Duodenal mucosa (tissue), 2 donors: ENCODE measurements around the gene GINS1.

ENCODE experiments used
- H3K27ac ChIP-seq: one replicate; pipeline ENCODE4 v1.7.0; 2013; ENCODE audit warnings: low read depth, low read length
- H3K27me3 ChIP-seq, 2 donors: one replicate each; pipeline ENCODE4 v1.7.0; 2013; ENCODE audit warnings: low read length in 2 of 2, control low read depth in 1 of 2; ENCODE audit not compliant: insufficient read depth in 2 of 2, control insufficient read depth in 1 of 2
- H3K36me3 ChIP-seq, 2 donors: one replicate each; pipeline ENCODE4 v1.7.0; 2013; ENCODE audit warnings: low read length in 2 of 2, control low read depth in 1 of 2; ENCODE audit not compliant: insufficient read depth in 2 of 2, control insufficient read depth in 1 of 2
- H3K4me1 ChIP-seq, 2 donors: one replicate each; pipeline ENCODE4 v1.7.0; 2013; ENCODE audit warnings: low read length in 2 of 2, control low read depth in 1 of 2; ENCODE audit not compliant: insufficient read depth in 2 of 2, control insufficient read depth in 1 of 2
- H3K4me3 ChIP-seq, 2 donors: one replicate each; pipeline ENCODE4 v1.7.0; 2013; ENCODE audit warnings: low read length in 2 of 2, low read depth in 1 of 2
- H3K9ac ChIP-seq, 2 donors: one replicate each; pipeline ENCODE4 v1.7.0; 2013; ENCODE audit warnings: low read length in 2 of 2, low read depth in 1 of 2
- H3K9me3 ChIP-seq, 2 donors: one replicate each; pipeline ENCODE4 v1.7.0; 2013; ENCODE audit warnings: low read length in 2 of 2, control low read depth in 1 of 2; ENCODE audit not compliant: control insufficient read depth in 1 of 2

Gene GINS1

DNA sequence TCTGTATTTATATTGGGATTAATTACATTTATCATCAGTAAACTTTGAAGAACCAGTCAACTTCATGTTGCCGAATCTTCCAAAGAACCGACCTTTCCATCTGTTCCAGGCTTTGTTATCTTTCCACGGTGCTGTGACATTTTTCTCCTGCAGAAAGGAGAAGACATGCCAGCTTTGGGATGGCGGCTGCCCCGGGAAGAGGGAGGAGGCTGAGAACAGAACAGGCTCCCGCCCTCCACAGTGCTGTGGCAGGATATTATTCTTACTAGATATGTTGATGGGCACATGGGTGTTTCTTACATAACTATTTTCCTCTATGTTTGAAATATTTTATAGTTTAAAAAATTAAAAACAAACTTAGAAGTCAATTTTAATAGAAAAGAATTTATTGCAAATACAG lies 44.9 kb downstream of the GINS1 start:
- Histone ChIP-seq H3K9me3 (no peaks in the 10 kb centered on the region), H3K27ac (no peak overlapping the region), H3K9ac (no peak overlapping the region), H3K36me3 (peaks cover 4 to 9% of the 10 kb centered on the region in 2 donors), H3K27me3 (no peaks in the 10 kb centered on the region), H3K4me1 (no peaks in the 10 kb centered on the region), H3K4me3 (no peak overlapping the region)

DNA sequence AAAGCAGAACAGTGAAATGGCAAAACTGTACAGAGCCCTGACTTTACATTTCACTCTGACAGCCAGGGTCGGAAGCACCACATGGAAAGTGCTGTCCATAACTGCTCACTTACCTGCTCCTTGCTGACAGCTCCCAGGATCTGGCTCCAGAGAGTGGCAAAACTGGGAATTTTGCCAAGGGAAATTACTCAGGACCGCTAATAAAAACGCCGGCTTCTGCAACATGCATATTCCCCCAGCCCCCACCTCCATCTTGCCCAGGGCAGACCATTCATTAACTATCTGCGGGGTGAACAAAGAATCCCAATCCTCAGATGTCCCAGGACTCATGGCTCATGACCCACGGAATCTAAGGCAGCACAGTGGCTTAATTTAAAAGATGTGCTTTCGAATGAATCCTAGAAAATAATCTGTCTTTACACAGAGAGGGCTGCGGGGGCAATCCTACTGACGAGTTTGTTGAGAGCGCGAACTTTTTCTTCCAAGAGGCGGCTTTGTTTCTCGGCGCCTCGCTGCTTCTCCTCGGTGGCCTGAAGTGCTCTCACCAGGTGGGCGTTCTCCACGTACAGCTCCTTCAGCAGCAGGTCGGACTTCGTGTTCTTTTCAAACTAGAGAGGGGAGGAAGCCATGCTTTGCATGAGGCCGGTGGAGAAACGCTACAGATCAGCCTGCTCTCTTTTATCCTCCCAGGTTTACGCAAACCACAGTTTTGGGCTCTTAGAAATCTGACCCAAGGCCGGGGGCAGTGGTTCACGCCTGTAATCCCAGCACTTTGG lies 45.8 kb downstream of the GINS1 start:
- no peaks in the 10 kb centered on the region for H3K9me3 ChIP-seq
- no peaks in the 10 kb centered on the region for H3K27me3 ChIP-seq
- no peak overlapping the region for H3K4me3 ChIP-seq
- H3K9ac ChIP-seq = no peak overlapping the region
- no peaks in the 10 kb centered on the region for H3K4me1 ChIP-seq
- no peak overlapping the region for H3K27ac ChIP-seq
- peaks cover 4 to 6% of the 10 kb centered on the region in 2 donors for H3K36me3 ChIP-seq

DNA sequence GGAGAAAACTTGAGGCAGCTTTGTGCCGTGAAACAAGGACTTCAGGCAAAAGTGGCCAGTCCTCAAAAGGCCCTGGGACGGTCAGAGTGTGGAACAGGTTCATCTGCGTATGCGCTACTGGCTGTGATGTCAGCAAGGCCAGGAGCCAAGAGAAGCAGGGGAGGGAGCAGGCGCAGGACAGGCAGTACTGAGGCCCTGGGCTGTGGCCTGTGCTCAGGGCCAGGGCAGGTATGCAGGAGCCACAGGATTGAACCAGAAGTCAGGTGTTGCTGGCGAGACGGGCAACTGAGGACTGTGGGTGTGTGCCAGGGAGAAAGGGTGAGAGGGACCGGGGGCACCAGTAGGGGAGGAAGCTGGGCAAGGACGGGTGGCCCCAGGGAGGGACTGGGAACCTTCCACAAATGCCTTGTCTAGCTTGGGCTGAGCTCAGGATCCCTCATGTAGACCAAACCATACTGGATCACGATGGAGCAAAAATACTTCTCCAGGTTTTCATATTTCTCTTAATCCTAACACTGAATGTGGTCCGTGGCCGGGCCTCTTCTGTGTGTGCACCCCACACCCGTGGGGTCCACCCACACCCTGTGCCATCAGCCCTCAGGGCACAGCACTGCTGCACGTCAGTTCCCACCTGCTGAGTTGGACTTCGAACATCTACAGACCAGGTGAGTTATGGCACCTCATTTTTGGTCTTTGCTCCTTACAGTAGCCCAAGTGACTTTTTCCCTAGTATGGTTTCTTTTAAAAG lies 46.9 kb downstream of the GINS1 start:
- peaks cover 4 to 6% of the 10 kb centered on the region in 2 donors for H3K36me3 ChIP-seq
- no peak overlapping the region for H3K27ac ChIP-seq
- H3K9ac ChIP-seq = no peak overlapping the region
- no peaks in the 10 kb centered on the region for H3K4me1 ChIP-seq
- no peaks in the 10 kb centered on the region for H3K9me3 ChIP-seq
- no peaks in the 10 kb centered on the region for H3K27me3 ChIP-seq
- H3K4me3 ChIP-seq = no peak overlapping the region

DNA sequence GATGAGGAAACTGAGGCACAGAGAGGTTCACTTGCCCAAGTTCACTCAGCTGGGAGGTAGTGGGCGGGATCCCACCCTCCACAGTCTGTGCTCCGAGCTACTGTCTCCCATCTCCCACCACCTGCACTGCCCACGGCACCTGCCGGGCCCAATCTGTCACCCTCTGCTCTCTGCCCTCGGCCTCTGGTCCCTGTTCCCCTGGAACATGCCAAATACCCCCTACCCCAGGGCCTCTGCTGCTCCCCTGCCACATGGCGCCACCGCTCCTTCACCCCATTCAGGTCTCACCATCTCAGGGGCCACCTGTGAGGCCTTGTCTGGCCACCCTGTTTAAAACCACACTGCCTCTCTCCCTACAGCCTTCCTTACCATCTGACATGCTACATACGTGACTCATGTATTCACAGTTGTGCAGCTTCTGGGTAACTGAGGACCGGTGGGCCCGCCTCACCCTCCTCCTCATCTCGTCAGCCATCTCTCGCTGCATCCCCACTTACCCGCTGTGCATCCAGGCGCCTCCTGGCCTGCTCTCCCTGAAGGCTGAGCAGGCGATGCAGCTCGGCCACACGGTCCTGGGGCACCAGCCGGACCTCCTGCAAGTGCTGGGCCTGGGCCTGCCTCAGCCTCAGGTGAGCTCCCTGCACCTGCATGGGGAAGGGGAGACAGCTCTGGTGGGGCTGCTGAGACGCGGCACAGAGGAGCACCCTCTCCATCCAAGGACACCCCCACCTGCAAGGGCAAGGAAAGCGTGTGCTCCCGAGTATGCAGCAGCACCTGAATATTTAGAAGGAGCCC lies 50.6 kb downstream of the GINS1 start:
- no peak overlapping the region for H3K27ac ChIP-seq
- no peaks in the 10 kb centered on the region for H3K9me3 ChIP-seq
- H3K4me3 ChIP-seq = no peak overlapping the region
- H3K27me3 ChIP-seq = no peaks in the 10 kb centered on the region
- H3K9ac ChIP-seq = no peak overlapping the region
- H3K36me3 ChIP-seq = peaks cover 3 to 9% of the 10 kb centered on the region in 2 donors
- no peaks in the 10 kb centered on the region for H3K4me1 ChIP-seq

DNA sequence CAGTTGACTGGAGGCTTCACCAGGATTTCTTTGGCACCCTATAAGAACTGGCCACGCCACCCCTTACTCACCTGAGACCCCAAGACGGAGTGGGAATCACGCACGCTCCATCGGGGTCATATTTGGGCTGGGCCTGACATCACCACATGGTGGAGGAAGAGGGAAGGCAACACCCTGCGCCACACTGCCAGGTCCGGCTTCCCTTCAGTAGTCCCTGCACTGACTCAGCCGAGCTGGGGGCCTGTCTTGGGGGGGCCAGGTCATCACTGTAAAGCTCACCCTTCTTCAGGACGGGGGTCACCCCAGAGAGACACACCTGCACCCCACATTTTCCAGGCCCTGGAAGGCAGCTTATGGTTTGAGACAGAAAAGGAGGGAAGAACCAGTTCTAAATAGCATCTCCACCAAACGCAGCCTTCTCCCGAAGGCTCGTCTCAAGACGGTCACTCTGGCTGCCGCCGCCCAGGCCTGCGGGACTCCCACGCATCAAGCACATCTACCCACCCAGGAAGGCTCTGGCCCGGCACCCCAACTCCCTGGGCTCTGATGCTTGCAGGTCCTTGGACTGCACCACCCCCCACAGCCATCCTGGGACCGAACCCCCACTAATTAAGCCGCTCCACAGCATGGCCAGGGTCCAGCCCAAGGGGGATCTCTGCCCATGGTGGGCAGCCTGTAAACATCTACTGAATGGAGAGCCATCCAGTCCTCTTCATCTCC lies 51.8 kb downstream of the GINS1 start:
- no peak overlapping the region for H3K27ac ChIP-seq
- H3K4me3 ChIP-seq = no peak overlapping the region
- H3K36me3 ChIP-seq = peaks cover 0 to 8% of the 10 kb centered on the region in 2 donors
- no peaks in the 10 kb centered on the region for H3K4me1 ChIP-seq
- H3K27me3 ChIP-seq = no peaks in the 10 kb centered on the region
- H3K9ac ChIP-seq = no peak overlapping the region
- no peaks in the 10 kb centered on the region for H3K9me3 ChIP-seq

DNA sequence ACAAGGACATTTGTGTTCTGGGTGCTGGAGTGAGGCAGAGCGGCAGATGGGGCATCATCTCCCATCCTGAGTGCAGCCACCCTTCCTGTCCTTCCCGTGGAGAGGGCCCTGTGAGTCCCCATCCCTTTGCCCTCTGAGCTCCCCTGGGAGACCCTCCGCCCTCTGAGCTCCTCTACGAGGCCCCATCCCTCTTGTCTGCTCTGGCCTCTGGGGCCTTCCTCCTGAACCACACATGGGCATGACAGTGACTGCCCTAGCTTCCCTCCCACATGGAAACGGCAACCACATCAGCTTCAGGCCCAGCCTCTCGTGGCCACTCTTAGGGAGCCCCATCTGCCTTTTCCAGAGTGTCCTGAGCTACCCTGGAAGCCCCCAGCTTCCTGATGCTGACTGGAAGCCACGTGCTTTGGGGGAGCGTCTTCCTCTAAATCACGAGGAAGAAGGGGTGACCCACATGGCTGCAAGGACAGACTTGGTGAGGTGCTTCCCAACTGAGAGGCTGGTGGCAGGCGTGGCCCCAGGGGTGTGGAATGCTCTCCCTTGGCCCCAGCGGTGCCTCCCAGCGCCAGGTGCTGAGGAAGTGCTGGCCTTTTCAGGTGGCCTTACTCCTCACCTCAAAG lies 52.6 kb downstream of the GINS1 start:
- Histone ChIP-seq H3K36me3 (peaks cover 0 to 8% of the 10 kb centered on the region in 2 donors), H3K4me3 (no peak overlapping the region), H3K27me3 (no peaks in the 10 kb centered on the region), H3K4me1 (no peaks in the 10 kb centered on the region), H3K27ac (no peak overlapping the region), H3K9ac (no peak overlapping the region), H3K9me3 (no peaks in the 10 kb centered on the region)

DNA sequence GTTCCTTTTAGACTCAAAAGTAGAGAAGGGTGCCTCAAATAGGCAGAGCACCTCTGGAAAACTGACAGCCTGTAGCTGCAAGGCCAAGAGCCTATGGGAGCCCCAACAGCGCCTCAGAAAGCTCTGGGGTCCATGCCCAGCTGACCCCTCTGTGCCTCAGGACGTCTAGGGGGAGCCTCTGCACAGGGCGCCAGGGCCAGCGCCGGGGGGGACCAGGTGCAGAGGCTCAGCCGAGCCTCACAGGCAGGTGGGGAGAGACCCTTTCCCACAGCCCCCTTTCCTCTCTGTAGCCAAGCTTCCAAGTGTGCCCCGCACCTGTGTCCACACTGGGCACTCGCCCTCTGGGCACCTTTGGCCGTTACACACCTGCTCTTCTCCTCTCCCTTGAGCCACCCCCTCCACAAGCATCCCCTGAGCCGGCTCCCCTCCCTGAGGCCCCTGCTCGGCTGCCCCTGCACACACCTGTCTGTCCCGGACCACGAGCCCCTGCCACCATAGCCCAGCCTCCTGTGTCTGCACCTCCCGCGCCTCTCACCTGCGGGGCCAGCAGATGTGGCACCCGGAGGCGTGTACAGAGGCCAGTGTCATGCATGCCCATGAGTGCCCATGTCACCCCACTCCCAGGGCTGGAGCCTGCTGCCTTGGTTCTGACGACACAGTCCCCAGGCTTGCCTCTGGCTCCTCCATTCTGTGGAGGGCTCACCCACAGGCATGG lies 53.2 kb downstream of the GINS1 start:
- H3K9ac ChIP-seq = no peak overlapping the region
- H3K36me3 ChIP-seq = peaks cover 0 to 8% of the 10 kb centered on the region in 2 donors
- no peak overlapping the region for H3K27ac ChIP-seq
- no peaks in the 10 kb centered on the region for H3K27me3 ChIP-seq
- no peak overlapping the region for H3K4me3 ChIP-seq
- H3K4me1 ChIP-seq = no peaks in the 10 kb centered on the region
- no peaks in the 10 kb centered on the region for H3K9me3 ChIP-seq

DNA sequence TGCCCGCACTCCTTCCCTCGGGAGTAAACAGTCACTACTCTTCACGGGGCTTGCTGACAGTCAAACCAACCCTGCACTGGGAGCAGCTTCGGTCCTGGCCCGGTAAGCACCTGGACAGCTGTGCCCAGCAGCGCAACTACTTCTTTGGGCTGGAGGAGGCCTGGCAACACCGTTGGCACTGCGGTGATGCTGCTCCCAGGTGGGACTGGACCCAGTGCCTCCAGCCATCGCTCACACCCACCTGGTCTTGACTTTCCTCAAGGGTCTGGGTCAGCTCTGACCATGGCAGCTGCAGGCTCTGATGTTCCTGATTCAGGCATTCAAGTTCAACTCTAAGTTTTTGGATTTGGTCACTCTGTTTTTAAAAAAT lies 53.8 kb downstream of the GINS1 start:
- Histone ChIP-seq H3K4me3 (no peak overlapping the region), H3K4me1 (no peaks in the 10 kb centered on the region), H3K9me3 (no peaks in the 10 kb centered on the region), H3K27ac (no peak overlapping the region), H3K27me3 (no peaks in the 10 kb centered on the region), H3K36me3 (peaks cover 0 to 8% of the 10 kb centered on the region in 2 donors), H3K9ac (no peak overlapping the region)
